Activated CD4-positive, CD25-positive, alpha-beta regulatory T cell treated with anti-CD3 and anti-CD28 coated beads, Interleukin-2, amount 50 U/mL, for 16 hours (primary cell): ENCODE data around the gene FURIN.
"Not testable (repeated sequence)": the region's sequence is repeated elsewhere in the genome, so short reads cannot be mapped to it uniquely, and the experiment has no call there.

Experiments
- DNase-seq: peaks from one replicate; pipeline ENCODE4 v3.0.0-alpha.2; 2020; ENCODE audit warnings: low read depth, low spot score

FURIN gene

DNA sequence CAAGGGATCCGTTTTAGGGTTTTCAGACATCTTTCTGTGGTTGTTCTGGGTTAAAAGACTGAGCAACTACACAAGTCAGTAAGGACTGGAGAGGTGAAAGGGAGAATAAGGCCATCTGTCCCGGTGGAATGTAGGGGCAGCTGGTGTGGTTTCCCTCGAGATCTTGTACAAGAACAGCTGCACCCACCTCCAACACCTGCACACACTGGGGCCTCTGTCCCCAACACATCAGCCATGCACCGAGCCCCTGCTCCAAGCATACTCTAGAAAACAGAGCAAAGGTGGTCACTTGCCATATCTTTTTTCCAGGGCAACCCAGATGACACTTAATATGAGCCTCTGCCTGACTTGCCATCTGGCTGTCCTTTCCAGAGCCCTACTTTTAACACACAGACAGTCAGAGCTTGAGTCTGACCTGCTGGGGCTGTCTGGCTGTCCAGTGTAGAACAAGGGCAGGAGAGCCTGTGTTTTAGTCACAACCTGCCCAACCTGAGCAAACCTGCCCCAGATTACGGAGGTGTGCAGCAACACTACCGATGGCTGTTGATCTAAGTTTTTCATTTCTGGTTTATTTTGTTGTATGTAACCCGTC, 46.9 kb downstream of the FURIN start:
- DNase-seq: no peak

- no peak for DNase-seq
Measured at GRCh38 chr15:90915808-90916440, 47.5 kb downstream of the FURIN start.

DNA sequence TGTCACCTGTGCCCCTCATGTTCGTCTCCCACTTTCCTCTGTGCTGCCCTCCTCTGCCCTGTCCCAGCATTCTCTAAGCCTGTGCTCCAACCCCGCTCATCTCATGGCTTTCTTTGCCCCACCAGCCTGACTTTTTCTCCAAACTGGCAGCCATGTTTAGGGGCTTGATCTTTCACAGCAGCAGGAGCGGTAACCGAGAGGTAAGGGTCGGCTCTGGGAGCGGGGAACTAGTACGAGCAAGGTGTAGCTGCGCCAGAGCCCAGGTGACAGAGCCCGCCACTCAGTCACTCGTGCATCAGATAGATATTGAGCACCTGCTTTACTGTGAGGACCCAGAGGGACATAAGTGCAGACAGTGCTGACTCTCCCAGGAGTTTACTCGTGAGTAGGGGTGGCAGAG, 48.1 kb downstream of the FURIN start:
- DNase-seq: no peak

- DNase-seq: no peak
Measured at GRCh38 chr15:90917569-90917968, 49.2 kb downstream of the FURIN start.

DNA sequence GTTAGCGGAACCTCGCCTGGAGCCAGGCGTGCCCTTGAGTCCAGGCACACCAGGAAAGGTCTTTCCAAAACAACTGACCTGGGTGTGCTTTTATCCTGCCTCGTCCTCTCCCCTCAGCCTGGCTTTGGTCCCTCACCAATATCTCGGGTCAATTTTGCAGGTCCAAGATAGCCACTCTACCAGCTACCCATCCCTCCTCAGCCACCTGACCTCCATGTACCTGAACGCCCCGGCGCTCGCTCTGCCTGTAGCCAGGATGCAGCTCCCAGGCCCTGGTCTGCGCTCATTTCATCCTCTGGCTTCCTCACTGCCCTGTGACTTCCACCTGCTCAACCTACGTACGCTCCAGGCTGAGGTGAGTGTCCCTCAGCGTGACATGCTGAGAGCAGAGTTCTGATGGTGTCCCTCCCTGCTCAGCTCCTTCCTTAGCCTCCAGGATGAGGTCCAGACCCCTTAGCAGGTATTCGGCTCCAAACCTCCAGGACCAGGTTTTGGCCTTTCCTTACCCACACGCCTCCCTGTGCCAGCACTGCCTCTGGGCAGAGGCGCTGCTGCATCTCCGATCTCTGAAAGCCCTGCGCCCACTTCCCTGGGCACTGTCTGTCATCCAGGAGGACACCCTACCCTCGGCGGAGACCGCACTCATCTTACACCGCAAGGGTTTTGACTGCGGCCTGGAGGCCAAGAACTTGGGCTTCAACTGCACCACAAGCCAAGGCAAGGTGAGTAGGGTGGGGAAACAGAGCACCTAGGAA, 49.8 kb downstream of the FURIN start:
- no peak for DNase-seq

DNA sequence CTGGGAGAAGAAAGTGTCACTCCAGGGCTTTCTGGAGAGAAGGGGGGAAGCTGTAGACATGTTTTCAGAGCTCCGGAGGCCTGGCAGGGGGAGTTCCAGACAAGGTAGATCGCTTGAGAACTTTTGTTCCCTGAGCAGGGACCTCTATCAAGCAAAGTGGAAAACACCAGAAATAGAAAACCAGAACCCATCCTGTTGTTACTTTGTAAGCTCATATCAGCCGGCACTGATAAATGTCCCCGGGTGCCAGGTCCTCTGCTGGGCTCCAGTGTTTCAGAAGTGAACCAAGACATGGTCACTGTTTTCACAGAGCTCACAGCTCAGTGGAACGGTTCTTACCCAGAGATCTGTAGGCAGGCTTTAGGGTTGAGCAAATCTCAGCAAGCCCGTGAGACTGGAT, 50.4 kb downstream of the FURIN start:
- DNase-seq: no peak

DNA sequence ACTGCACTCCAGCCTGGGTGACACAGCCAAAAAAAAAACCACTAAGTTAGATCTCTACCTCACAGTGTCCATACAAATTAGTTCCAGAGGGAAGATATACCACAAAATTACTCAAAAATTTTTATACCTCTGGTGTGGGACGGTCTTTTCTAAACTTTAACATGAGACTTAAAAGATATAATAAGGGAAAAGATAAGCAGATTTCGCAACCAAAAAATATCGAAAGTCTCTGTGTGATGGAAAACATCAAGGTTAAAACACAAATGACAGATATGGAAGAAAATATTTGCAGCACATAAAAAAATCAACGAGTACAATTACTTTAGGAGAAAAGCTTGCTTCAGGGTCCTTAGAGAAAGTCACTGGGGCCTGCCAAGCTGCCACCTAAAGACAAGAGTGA, 53.5 kb downstream of the FURIN start:
- no peak for DNase-seq

- DNase-seq: not testable (repeated sequence)
Measured at GRCh38 chr15:90922712-90923322, 54.4 kb downstream of the FURIN start.

DNA sequence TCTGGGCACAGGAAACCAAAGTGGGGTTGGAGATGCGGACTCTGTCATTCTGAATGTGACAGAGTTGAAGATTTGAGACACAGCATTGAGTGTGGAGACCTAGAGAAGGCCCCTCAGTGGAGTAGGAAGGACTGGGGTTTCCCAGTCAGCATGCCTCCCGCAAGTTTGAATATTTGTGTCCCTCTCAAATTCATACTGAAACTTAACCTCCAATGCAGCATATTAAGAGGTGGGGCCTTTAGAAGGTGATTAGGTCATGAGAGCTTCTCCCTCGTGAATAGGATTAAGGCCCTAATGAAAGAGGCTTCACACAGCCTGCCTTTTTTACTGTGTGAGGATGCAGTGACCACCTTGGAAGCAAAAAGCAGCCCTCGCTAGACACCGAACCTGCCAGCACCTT, 56.0 kb downstream of the FURIN start:
- no peak for DNase-seq

GRCh38 chr15:90926766-90927165, 58.4 kb downstream of the FURIN start:
- DNase-seq: not testable (repeated sequence)

DNA sequence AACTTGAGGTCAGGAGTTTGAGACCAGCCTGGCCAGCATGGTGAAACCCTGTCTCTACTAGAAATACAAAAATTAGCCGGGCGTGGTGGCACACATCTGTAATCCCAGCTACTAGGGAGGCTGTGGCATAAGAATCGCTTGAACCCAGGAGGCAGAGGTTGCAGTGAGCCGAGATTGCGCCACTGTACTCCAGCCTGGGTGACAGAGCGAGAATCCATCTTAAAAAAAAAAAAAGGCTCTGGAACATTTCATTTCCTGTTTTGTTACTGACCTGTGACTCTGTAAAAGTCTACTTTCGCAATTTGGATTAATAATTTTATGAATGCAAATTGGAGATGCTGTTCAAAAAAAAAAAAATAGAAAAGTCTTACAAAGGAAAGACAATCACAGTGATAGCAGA, 59.7 kb downstream of the FURIN start:
- not testable (repeated sequence) for DNase-seq

DNA sequence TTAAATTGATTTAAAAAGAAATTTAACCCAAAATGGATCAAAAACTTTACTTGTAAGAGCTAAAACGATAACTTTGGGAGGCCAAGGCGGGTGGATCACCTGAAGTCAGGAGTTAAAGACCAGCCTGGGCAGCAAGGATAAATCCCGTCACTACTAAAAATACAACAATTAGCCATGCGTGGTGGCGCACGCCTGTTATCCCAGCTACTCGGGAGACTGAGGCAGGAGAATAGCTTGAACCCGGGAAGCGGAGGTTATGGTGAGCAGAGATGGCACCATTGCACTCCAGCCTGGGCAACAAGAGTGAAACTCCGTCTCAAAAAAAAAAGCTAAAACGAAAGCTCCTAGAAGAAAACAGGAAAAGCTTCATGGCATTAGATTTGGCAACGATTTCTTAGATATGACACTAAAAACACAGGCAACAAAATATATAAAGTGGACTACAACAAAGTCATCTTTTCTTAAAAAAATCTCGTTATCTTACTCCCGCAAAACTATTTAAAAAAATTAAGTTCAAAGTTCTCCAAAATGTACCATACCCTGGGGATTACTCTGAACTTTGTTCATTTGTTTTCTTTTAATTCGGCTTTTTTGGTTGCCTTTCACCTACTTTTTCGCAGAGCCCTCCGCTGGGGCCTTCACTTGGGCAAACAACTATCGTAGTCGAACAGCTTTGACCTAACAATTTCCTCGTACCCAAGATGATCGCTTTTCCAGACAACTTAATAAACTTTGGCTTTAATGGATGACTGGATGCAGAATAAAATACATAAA, 61.0 kb downstream of the FURIN start:
- DNase-seq: no peak

- DNase-seq: no peak
Measured at GRCh38 chr15:90930861-90931574, 62.6 kb downstream of the FURIN start.

GRCh38 chr15:90931575-90931827, 63.1 kb downstream of the FURIN start:
- DNase-seq: no peak

GRCh38 chr15:90931828-90932659, 63.7 kb downstream of the FURIN start, which contains the start of gene HDDC3:
HDDC3 (minus strand) TSS chr15:90932549; CDS start chr15:90932540, 9 bp downstream.
- DNase-seq: peak; percentile 80

- DNase-seq: no peak
Measured at GRCh38 chr15:90932660-90932991, 64.2 kb downstream of the FURIN start.
